PC-3 (cell line): ENCODE results near the gene SLCO3A1. TPM values are rescaled to one million over a fixed set of nuclear protein-coding genes. Genes with fewer than 3 reads are reported as not detected.

ENCODE experiments used
- ATAC-seq: fragments of 200-7000 bp; cut with Tn5 transposase; 2 replicates; pipeline ENCODE4 v1.9.1; 2020; ENCODE audit warnings: mild to moderate bottlenecking, moderate library complexity
- BruUV-seq: library from RNA; stranded (reverse); fragments of 400-500 nt; replicated peaks from 2 replicates; lab custom pipeline; 2021; lab: Mats Ljungman, UMichigan
- CTCF ChIA-PET: fragments of 300-600 bp; sonication (Branson Sonifier 250); formaldehyde crosslinking; loops from one replicate; lab custom pipeline; 2022; ENCODE audit warnings: antibody characterized with exemption; lab: Charles Lee
- POLR2A ChIA-PET: fragments of 300-600 bp; sonication (Branson Sonifier 250); formaldehyde crosslinking; loops from one replicate; lab custom pipeline; 2022; ENCODE audit warnings: antibody characterized with exemption; ENCODE audit not compliant: unreplicated experiment; lab: Charles Lee
- DNase-seq: peaks from one replicate; pipeline ENCODE4 v3.0.0-alpha.2; 2015
- H2AFZ ChIP-seq: fragments of 300-600 bp; sonication (generic); 2 replicates; pipeline ENCODE4 v1.6.0; 2016; ENCODE audit warnings: antibody characterized with exemption, low read length
- H3F3A ChIP-seq: fragments of 300-600 bp; sonication (generic); one replicate; pipeline ENCODE4 v1.6.0; 2017; ENCODE audit warnings: antibody characterized with exemption, low read length, control low read depth, mild to moderate bottlenecking; ENCODE audit not compliant: unreplicated experiment
- H3K27ac ChIP-seq: fragments of 300-600 bp; sonication (generic); 2 replicates; pipeline ENCODE4 v1.5.1; 2016; ENCODE audit warnings: mild to moderate bottlenecking, low read length
- H3K27me3 ChIP-seq: fragments of 300-600 bp; sonication (generic); 2 replicates; pipeline ENCODE4 v1.6.1; 2016; ENCODE audit warnings: low read length, mixed read lengths
- H3K36me3 ChIP-seq: fragments of 300-600 bp; sonication (generic); 2 replicates; pipeline ENCODE4 v1.6.1; 2016; ENCODE audit warnings: low read depth, mixed run types, low read length, mixed read lengths
- H3K4me1 ChIP-seq: fragments of 300-600 bp; sonication (generic); 2 replicates; pipeline ENCODE4 v1.5.1; 2016; ENCODE audit warnings: low read length; ENCODE audit not compliant: insufficient read depth
- H3K4me2 ChIP-seq: fragments of 300-600 bp; sonication (generic); 2 replicates; pipeline ENCODE4 v1.6.0; 2016; ENCODE audit warnings: low read length
- H3K4me3 ChIP-seq: fragments of 300-600 bp; sonication (generic); 2 replicates; pipeline ENCODE4 v1.5.1; 2016; ENCODE audit warnings: mild to moderate bottlenecking, low read length, mixed read lengths
- H3K79me2 ChIP-seq: fragments of 300-600 bp; sonication (generic); 2 replicates; pipeline ENCODE4 v1.6.1; 2017; ENCODE audit warnings: low read length, mixed read lengths
- H3K9ac ChIP-seq: fragments of 300-600 bp; sonication (generic); 2 replicates; pipeline ENCODE4 v1.6.0; 2016; ENCODE audit warnings: mild to moderate bottlenecking, low read length
- H3K9me2 ChIP-seq: fragments of 300-600 bp; sonication (generic); replicated peaks from 2 replicates; pipeline ENCODE4 v1.6.1; 2016; ENCODE audit warnings: mixed run types, low read length, mixed read lengths
- H3K9me3 ChIP-seq: fragments of 300-600 bp; sonication (generic); 2 replicates; pipeline ENCODE4 v1.6.1; 2016; ENCODE audit warnings: low read length, mixed read lengths
- H4K20me1 ChIP-seq: fragments of 300-600 bp; sonication (generic); 2 replicates; pipeline ENCODE4 v1.6.1; 2016; ENCODE audit warnings: low read length, mixed read lengths
- EZH2 ChIP-seq: fragments of 300-600 bp; sonication (generic); IDR thresholded peaks from one replicate; pipeline ENCODE4 v1.6.1; 2017; ENCODE audit warnings: antibody characterized with exemption, mild to moderate bottlenecking, low read length; ENCODE audit not compliant: unreplicated experiment
- EZH2phosphoT487 ChIP-seq: fragments of 300-600 bp; sonication (generic); IDR thresholded peaks from 2 replicates; pipeline ENCODE4 v1.6.1; 2018; ENCODE audit warnings: mild to moderate bottlenecking, antibody characterized with exemption, low read length, borderline replicate concordance
- intact Hi-C: fragments of 100-400 bp; cut with micrococcal nuclease; formaldehyde crosslinking; loops from 2 replicates; pipeline ENCODE4 v1.9.0; 2023
- total RNA-seq: library from RNA; depleted of rRNA; stranded (reverse); fragments of >200 nt; gene quantifications from 2 replicates; pipeline ENCODE4 v1.2.3, GENCODE V29; 2014
- TF ChIP-seq, protein P1 (sequence below): fragments of 300-600 bp; sonication (generic); conservative IDR thresholded peaks from 2 replicates; pipeline ENCODE4 v1.5.1; 2017; ENCODE audit warnings: antibody characterized with exemption, low read depth, mild to moderate bottlenecking, low read length

Gene SLCO3A1
- total RNA-seq, 1 experiment from 2014 or later, result 0.07 TPM

DNA sequence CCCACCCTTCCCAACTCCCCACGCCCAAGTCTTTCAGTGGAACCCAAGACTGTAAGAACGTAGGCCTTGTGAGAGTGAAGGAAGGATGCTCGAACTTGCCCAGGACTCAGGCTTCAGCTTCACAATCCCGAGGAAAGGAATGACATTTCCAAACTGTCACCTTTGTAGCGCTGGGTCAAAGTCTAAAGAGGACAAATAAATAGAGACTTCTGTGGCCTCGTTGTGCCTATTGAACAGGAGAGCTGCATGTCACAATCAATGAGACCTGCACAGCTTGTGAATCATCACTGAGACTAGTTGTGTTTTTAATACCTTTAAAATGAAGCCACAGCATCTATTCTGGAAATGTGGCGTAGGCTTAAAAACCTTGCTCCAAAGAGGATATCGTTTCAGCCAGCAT, 317.4 kb downstream of the SLCO3A1 start:
- Histone ChIP-seq H3K27ac (no peak overlapping the region), H2AFZ (no peak overlapping the region), H3K4me3 (no peak overlapping the region), H3K79me2 (no peaks in the 10 kb centered on the region), H3K9ac (no peak overlapping the region), H3K36me3 (no peaks in the 10 kb centered on the region), H3K9me2 (no peaks in the 10 kb centered on the region), H3K27me3 (peaks cover 38% of the 10 kb centered on the region), H3K4me1 (no peaks in the 10 kb centered on the region), H3K9me3 (no peaks in the 10 kb centered on the region), H3F3A (no peaks in the 10 kb centered on the region), H4K20me1 (no peaks in the 10 kb centered on the region), H3K4me2 (no peak overlapping the region)
- intact Hi-C loops, result no loop called here
- no TSS peak for BruUV-seq
- no peak for DNase-seq
- ATAC-seq, result no peak
- TF ChIP-seq, protein P1, sequence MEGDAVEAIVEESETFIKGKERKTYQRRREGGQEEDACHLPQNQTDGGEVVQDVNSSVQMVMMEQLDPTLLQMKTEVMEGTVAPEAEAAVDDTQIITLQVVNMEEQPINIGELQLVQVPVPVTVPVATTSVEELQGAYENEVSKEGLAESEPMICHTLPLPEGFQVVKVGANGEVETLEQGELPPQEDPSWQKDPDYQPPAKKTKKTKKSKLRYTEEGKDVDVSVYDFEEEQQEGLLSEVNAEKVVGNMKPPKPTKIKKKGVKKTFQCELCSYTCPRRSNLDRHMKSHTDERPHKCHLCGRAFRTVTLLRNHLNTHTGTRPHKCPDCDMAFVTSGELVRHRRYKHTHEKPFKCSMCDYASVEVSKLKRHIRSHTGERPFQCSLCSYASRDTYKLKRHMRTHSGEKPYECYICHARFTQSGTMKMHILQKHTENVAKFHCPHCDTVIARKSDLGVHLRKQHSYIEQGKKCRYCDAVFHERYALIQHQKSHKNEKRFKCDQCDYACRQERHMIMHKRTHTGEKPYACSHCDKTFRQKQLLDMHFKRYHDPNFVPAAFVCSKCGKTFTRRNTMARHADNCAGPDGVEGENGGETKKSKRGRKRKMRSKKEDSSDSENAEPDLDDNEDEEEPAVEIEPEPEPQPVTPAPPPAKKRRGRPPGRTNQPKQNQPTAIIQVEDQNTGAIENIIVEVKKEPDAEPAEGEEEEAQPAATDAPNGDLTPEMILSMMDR, result no peak
- TF ChIP-seq EZH2 (no peak), EZH2phosphoT487 (no peak)
- ChIA-PET CTCF (no interaction called here), POLR2A (no interaction called here)

DNA sequence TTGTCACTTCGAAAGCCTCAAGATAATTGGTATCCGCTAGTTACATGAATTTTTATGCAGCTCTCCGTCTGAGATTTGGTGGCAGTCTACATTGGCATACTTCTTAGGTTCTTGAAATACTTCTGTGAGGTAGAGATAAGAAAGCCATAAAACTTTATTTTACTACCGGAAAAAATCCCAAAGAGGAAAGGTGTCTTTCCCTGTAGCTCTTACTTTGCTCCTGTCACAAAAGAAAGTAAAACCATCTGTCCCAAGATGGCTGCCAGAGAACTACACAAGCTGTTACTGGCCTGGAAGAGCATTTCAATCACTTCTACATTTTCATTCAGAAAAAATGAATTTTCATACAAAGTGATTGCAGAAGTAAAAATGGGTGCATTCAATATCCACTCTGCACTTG, 325.4 kb downstream of the SLCO3A1 start:
- H3K27ac ChIP-seq, result no peak overlapping the region
- no peaks in the 10 kb centered on the region for H3K79me2 ChIP-seq
- H3K36me3 ChIP-seq, result no peaks in the 10 kb centered on the region
- DNase-seq (no peak), ATAC-seq (no peak)
- H4K20me1 ChIP-seq, result no peaks in the 10 kb centered on the region
- intact Hi-C loops, result no loop called here
- peaks cover 29% of the 10 kb centered on the region for H3K27me3 ChIP-seq
- no peaks in the 10 kb centered on the region for H3K9me2 ChIP-seq
- H3K9me3 ChIP-seq, result no peaks in the 10 kb centered on the region
- CTCF ChIA-PET, result no interaction called here
- POLR2A ChIA-PET, result no interaction called here
- no peaks in the 10 kb centered on the region for H3F3A ChIP-seq
- H3K9ac ChIP-seq, result no peak overlapping the region
- no peak overlapping the region for H3K4me2 ChIP-seq
- H3K4me3 ChIP-seq, result no peak overlapping the region
- TF ChIP-seq, protein P1, result no peak
- TF ChIP-seq EZH2 (no peak), EZH2phosphoT487 (no peak)
- H3K4me1 ChIP-seq, result no peaks in the 10 kb centered on the region
- BruUV-seq, result no TSS peak
- H2AFZ ChIP-seq, result no peak overlapping the region

DNA sequence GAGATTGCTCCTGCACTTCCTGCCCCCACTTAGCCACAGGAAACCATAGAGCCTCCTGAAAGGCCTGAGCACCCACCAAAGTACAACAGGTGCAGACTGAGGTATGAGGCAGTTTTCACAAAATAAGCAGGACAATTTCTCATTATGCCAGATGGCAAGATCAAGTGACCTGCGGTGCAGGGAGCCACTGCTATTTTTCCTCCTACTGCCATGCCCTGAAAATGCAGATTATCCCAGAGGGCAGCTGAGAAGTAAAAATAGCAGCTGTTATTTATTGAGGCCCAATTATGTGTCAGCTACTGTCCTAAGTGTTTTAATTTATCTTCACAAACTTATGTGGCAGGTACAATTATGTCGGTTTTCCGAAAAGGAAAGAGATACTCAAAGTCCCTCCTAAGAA, 330.6 kb downstream of the SLCO3A1 start:
- ChIA-PET CTCF (no interaction called here), POLR2A (no interaction called here)
- Histone ChIP-seq H3F3A (no peaks in the 10 kb centered on the region), H3K27ac (no peak overlapping the region), H3K4me2 (no peak overlapping the region), H3K9ac (no peak overlapping the region), H4K20me1 (no peaks in the 10 kb centered on the region), H3K36me3 (no peaks in the 10 kb centered on the region), H2AFZ (no peak overlapping the region), H3K4me3 (no peak overlapping the region), H3K79me2 (no peaks in the 10 kb centered on the region), H3K4me1 (no peaks in the 10 kb centered on the region), H3K9me3 (no peaks in the 10 kb centered on the region), H3K27me3 (peaks cover 5% of the 10 kb centered on the region; the same call in 1 of the 2 replicates), H3K9me2 (no peaks in the 10 kb centered on the region)
- DNase-seq (no peak), ATAC-seq (no peak)
- intact Hi-C loops, result no loop called here
- no TSS peak for BruUV-seq
- TF ChIP-seq, protein P1, result no peak
- TF ChIP-seq EZH2, result no peak
- TF ChIP-seq EZH2phosphoT487, result no peak
